Measurements from ENCODE around the gene FBXW5. TPM values are rescaled to one million over a fixed set of nuclear protein-coding genes. Genes with fewer than 3 reads are reported as not detected.

The FBXW5 gene
- total and polyA plus RNA-seq, 2 experiments from 2014 or later, result 27.0 to 111 TPM

DNA sequence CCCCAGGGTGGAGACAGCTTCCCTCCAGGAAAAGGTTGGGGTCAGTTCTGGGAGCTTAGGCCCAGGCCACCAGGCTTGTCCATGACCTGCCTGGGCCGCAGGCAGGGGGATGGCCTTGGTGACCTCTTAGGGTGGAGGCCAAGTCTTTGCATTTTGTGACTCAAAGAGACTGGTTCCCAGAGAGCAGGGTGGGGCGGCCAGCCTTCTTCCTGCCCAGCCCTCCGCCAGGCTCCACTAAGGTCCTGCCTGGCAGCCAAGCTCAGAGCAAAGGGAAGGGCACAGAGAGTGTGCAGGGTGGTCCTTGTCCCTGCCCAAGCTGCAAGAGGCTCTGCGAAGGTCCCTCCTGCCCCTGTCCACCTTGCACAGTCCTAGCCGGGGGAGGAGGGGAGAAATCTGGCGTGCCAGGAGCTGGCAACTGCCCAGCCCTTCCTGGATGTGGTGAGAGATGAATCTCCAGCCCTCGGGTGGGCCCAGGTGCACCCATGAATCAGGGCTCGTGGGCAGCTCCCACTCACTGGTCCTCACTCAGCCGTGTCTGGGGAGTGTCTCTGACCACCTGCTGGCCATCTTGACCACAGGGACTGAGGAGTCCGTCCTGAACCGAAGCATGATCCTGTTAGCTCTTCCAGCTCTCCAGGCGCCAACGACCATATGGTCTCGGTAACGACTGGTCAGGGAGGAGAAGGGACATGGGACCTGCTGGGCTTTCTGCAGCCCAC lies 30.4 kb upstream of the FBXW5 start:
- no peaks in the 10 kb centered on the region for H3K4me1 ChIP-seq (ENCODE audit: insufficient read depth)
- Mint-ChIP-seq H3K4me3 (no peak overlapping the region), H3K9me3 (no peaks in the 10 kb centered on the region), H3K36me3 (ENCODE audit: low read depth) (no peaks in the 10 kb centered on the region), H3K27me3 (ENCODE audit: insufficient read depth, low read depth, poor library complexity) (peaks cover 7% of the 10 kb centered on the region), H3K27ac (no peak overlapping the region), H3K4me1 (peaks cover 2% of the 10 kb centered on the region; the same call in 1 of the 3 replicates)
- H3K4me3 ChIP-seq, result no peak overlapping the region
- no peaks in the 10 kb centered on the region for H3K79me2 ChIP-seq (replicated peaks; ENCODE audit: insufficient read depth)
- H2AFZ ChIP-seq, result no peak overlapping the region
- no peak overlapping the region for H3K4me2 ChIP-seq
- no peak for ATAC-seq
- DNase-seq (ENCODE audit: low spot score), result no peak
- no peaks in the 10 kb centered on the region for H4K20me1 ChIP-seq (replicated peaks; ENCODE audit: insufficient read depth)
- TF ChIP-seq CREB1 (CRISPR knock-in tag; IDR thresholded peaks at IDR 0.05; ENCODE audit: low read depth) (no peak), STAT1 (IDR thresholded peaks at IDR 0.05; ENCODE audit: unreplicated experiment) (no peak), ZNF114 (CRISPR knock-in tag; IDR thresholded peaks at IDR 0.05) (no peak), JUNB (IDR thresholded peaks at IDR 0.05; ENCODE audit: unreplicated experiment) (no peak), NANOG (IDR thresholded peaks at IDR 0.05; ENCODE audit: borderline replicate concordance) (no peak), ZNF331 (CRISPR knock-in tag; IDR thresholded peaks at IDR 0.05; ENCODE audit: low read depth) (no peak), EZH2 (IDR thresholded peaks at IDR 0.05; ENCODE audit: low read depth, unreplicated experiment) (no peak), EZH2phosphoT487 (IDR thresholded peaks at IDR 0.05; ENCODE audit: unreplicated experiment) (no peak), POLR2AphosphoS5 (IDR thresholded peaks at IDR 0.05; ENCODE audit: low read depth) (no peak), ZNF462 (CRISPR knock-in tag; IDR thresholded peaks at IDR 0.05) (no peak)
- TF ChIP-seq, protein P1, sequence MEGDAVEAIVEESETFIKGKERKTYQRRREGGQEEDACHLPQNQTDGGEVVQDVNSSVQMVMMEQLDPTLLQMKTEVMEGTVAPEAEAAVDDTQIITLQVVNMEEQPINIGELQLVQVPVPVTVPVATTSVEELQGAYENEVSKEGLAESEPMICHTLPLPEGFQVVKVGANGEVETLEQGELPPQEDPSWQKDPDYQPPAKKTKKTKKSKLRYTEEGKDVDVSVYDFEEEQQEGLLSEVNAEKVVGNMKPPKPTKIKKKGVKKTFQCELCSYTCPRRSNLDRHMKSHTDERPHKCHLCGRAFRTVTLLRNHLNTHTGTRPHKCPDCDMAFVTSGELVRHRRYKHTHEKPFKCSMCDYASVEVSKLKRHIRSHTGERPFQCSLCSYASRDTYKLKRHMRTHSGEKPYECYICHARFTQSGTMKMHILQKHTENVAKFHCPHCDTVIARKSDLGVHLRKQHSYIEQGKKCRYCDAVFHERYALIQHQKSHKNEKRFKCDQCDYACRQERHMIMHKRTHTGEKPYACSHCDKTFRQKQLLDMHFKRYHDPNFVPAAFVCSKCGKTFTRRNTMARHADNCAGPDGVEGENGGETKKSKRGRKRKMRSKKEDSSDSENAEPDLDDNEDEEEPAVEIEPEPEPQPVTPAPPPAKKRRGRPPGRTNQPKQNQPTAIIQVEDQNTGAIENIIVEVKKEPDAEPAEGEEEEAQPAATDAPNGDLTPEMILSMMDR (conservative IDR thresholded peaks at IDR 0.05; ENCODE audit: low read depth in 2 of 2), result no peak
- TF ChIP-seq, protein P2, sequence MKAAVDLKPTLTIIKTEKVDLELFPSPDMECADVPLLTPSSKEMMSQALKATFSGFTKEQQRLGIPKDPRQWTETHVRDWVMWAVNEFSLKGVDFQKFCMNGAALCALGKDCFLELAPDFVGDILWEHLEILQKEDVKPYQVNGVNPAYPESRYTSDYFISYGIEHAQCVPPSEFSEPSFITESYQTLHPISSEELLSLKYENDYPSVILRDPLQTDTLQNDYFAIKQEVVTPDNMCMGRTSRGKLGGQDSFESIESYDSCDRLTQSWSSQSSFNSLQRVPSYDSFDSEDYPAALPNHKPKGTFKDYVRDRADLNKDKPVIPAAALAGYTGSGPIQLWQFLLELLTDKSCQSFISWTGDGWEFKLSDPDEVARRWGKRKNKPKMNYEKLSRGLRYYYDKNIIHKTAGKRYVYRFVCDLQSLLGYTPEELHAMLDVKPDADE (IDR thresholded peaks at IDR 0.05), result no peak
- TF ChIP-seq, protein P3, sequence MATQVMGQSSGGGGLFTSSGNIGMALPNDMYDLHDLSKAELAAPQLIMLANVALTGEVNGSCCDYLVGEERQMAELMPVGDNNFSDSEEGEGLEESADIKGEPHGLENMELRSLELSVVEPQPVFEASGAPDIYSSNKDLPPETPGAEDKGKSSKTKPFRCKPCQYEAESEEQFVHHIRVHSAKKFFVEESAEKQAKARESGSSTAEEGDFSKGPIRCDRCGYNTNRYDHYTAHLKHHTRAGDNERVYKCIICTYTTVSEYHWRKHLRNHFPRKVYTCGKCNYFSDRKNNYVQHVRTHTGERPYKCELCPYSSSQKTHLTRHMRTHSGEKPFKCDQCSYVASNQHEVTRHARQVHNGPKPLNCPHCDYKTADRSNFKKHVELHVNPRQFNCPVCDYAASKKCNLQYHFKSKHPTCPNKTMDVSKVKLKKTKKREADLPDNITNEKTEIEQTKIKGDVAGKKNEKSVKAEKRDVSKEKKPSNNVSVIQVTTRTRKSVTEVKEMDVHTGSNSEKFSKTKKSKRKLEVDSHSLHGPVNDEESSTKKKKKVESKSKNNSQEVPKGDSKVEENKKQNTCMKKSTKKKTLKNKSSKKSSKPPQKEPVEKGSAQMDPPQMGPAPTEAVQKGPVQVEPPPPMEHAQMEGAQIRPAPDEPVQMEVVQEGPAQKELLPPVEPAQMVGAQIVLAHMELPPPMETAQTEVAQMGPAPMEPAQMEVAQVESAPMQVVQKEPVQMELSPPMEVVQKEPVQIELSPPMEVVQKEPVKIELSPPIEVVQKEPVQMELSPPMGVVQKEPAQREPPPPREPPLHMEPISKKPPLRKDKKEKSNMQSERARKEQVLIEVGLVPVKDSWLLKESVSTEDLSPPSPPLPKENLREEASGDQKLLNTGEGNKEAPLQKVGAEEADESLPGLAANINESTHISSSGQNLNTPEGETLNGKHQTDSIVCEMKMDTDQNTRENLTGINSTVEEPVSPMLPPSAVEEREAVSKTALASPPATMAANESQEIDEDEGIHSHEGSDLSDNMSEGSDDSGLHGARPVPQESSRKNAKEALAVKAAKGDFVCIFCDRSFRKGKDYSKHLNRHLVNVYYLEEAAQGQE (IDR thresholded peaks at IDR 0.05; ENCODE audit: unreplicated experiment), result no peak
- no peak overlapping the region for H3K27ac ChIP-seq (ENCODE audit: low read depth)
- no peaks in the 10 kb centered on the region for H3K36me3 ChIP-seq (ENCODE audit: insufficient read depth)
- no peaks in the 10 kb centered on the region for H3K27me3 ChIP-seq (ENCODE audit: insufficient read depth)
- H3F3A ChIP-seq (replicated peaks; ENCODE audit: low read depth), result no peaks in the 10 kb centered on the region
- no peaks in the 10 kb centered on the region for H3K9me2 ChIP-seq (ENCODE audit: insufficient read depth)
